ENCODE results near the gene PDE4D. TPM values are rescaled to one million over a fixed set of nuclear protein-coding genes. Genes with fewer than 3 reads are reported as not detected.

PDE4D gene
- total RNA-seq, 1 experiment from 2014 or later, result 3.6 TPM

GRCh38 chr5:58963821-58964220 is 929.7 kb downstream of the PDE4D start:
- no peaks in the 10 kb centered on the region for H3F3A ChIP-seq (ENCODE audit: low read length, unreplicated experiment)
- H3K36me3 ChIP-seq (ENCODE audit: low read depth, low read length), result no peaks in the 10 kb centered on the region
- no peak overlapping the region for H3K4me3 ChIP-seq (ENCODE audit: low read length)
- no peaks in the 10 kb centered on the region for H3K27me3 ChIP-seq (ENCODE audit: low read length)
- no peaks in the 10 kb centered on the region for H4K20me1 ChIP-seq (ENCODE audit: low read length)
- ChIA-PET CTCF (no interaction called here), POLR2A (ENCODE audit: unreplicated experiment) (no interaction called here)
- TF ChIP-seq, protein P1, sequence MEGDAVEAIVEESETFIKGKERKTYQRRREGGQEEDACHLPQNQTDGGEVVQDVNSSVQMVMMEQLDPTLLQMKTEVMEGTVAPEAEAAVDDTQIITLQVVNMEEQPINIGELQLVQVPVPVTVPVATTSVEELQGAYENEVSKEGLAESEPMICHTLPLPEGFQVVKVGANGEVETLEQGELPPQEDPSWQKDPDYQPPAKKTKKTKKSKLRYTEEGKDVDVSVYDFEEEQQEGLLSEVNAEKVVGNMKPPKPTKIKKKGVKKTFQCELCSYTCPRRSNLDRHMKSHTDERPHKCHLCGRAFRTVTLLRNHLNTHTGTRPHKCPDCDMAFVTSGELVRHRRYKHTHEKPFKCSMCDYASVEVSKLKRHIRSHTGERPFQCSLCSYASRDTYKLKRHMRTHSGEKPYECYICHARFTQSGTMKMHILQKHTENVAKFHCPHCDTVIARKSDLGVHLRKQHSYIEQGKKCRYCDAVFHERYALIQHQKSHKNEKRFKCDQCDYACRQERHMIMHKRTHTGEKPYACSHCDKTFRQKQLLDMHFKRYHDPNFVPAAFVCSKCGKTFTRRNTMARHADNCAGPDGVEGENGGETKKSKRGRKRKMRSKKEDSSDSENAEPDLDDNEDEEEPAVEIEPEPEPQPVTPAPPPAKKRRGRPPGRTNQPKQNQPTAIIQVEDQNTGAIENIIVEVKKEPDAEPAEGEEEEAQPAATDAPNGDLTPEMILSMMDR (conservative IDR thresholded peaks at IDR 0.05; ENCODE audit: low read depth, low read length), result no peak
- TF ChIP-seq EZH2 (IDR thresholded peaks at IDR 0.05; ENCODE audit: low read length, unreplicated experiment), result no peak
- no peak for TF ChIP-seq EZH2phosphoT487 (IDR thresholded peaks at IDR 0.05; ENCODE audit: borderline replicate concordance, low read length)
- no peak for ATAC-seq
- BruUV-seq (replicated peaks), result no TSS peak
- H3K4me2 ChIP-seq (ENCODE audit: low read length), result no peak overlapping the region
- DNase-seq, result no peak
- H3K9me3 ChIP-seq (ENCODE audit: low read length), result no peaks in the 10 kb centered on the region
- H3K4me1 ChIP-seq (ENCODE audit: insufficient read depth, low read length), result no peaks in the 10 kb centered on the region
- no peak overlapping the region for H3K9ac ChIP-seq (ENCODE audit: low read length)
- H3K27ac ChIP-seq (ENCODE audit: low read length), result no peak overlapping the region
- intact Hi-C loops (cut with micrococcal nuclease), result no loop called here
- H3K79me2 ChIP-seq (ENCODE audit: low read length), result no peaks in the 10 kb centered on the region
- no peak overlapping the region for H2AFZ ChIP-seq (ENCODE audit: low read length)
- H3K9me2 ChIP-seq (replicated peaks; ENCODE audit: low read length), result no peaks in the 10 kb centered on the region

DNA sequence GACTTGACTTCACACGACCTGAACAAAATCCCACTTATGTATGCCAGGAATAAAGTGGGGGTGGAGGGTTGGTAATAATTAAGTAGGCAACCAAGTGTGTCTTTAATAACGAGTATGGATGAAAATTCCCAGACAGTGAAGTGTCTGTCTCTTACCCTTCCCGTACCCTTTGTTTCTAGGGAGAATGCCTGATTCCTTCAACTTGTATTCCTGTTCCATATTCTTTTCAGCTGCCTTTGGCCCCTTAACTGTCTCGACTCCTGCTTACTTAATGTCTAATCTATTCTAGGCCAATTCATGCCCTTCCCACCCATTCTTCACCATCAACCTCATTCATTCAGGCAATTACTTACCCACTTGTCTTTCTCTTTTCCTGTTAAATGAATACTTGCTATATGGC is 930.2 kb downstream of the PDE4D start:
- ChIA-PET POLR2A (ENCODE audit: unreplicated experiment) (no interaction called here), CTCF (no interaction called here)
- intact Hi-C loops (cut with micrococcal nuclease), result no loop called here
- ATAC-seq, result no peak
- Histone ChIP-seq H2AFZ (ENCODE audit: low read length) (no peak overlapping the region), H3K9me2 (replicated peaks; ENCODE audit: low read length) (no peaks in the 10 kb centered on the region), H3K27me3 (ENCODE audit: low read length) (no peaks in the 10 kb centered on the region), H3F3A (ENCODE audit: low read length, unreplicated experiment) (no peaks in the 10 kb centered on the region), H3K79me2 (ENCODE audit: low read length) (no peaks in the 10 kb centered on the region), H3K4me1 (ENCODE audit: insufficient read depth, low read length) (no peaks in the 10 kb centered on the region), H3K4me3 (ENCODE audit: low read length) (no peak overlapping the region), H3K27ac (ENCODE audit: low read length) (no peak overlapping the region), H3K9ac (ENCODE audit: low read length) (no peak overlapping the region), H3K4me2 (ENCODE audit: low read length) (no peak overlapping the region), H3K36me3 (ENCODE audit: low read depth, low read length) (no peaks in the 10 kb centered on the region), H4K20me1 (ENCODE audit: low read length) (no peaks in the 10 kb centered on the region), H3K9me3 (ENCODE audit: low read length) (no peaks in the 10 kb centered on the region)
- no TSS peak for BruUV-seq (replicated peaks)
- DNase-seq, result no peak
- TF ChIP-seq EZH2phosphoT487 (IDR thresholded peaks at IDR 0.05; ENCODE audit: borderline replicate concordance, low read length), result no peak
- TF ChIP-seq, protein P1 (conservative IDR thresholded peaks at IDR 0.05; ENCODE audit: low read depth, low read length), result no peak
- no peak for TF ChIP-seq EZH2 (IDR thresholded peaks at IDR 0.05; ENCODE audit: low read length, unreplicated experiment)

DNA sequence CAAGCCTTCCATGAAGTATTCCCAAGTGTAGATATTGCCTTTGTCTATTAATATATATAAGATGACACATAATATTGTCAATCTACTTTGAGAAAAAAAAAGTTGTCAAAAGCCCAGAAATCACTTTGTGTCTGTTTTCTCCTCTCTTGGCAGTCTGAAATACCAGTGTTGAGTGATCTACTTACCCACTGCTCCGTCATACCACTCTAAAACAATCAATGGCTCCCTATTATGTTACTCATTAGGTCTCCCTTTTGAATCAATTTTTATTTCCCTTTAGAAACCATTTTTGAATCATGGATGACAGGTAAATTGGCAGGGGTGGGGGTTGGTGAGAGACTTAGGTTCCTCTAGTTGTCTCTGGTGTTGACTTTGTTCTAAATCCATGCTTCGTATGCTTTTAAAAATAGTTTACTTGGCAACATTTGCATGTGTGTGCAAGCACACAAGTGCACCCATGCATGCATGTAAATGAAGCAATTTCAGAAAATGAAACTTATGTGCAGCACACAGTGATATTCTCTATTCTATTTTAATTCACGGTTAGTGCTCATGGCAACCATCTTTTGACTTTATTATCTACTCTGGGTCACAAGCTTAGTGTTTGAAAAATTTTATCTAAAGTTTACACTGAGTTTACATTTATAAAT is 931.8 kb downstream of the PDE4D start:
- POLR2A ChIA-PET (ENCODE audit: unreplicated experiment), result no interaction called here
- no peak for DNase-seq
- no peak overlapping the region for H3K4me3 ChIP-seq (ENCODE audit: low read length)
- BruUV-seq (replicated peaks), result no TSS peak
- no peak overlapping the region for H3K9ac ChIP-seq (ENCODE audit: low read length)
- intact Hi-C loops (cut with micrococcal nuclease), result no loop called here
- no peaks in the 10 kb centered on the region for H3K9me2 ChIP-seq (replicated peaks; ENCODE audit: low read length)
- CTCF ChIA-PET, result no interaction called here
- TF ChIP-seq EZH2 (IDR thresholded peaks at IDR 0.05; ENCODE audit: low read length, unreplicated experiment), result no peak
- no peak for TF ChIP-seq EZH2phosphoT487 (IDR thresholded peaks at IDR 0.05; ENCODE audit: borderline replicate concordance, low read length)
- TF ChIP-seq, protein P1 (conservative IDR thresholded peaks at IDR 0.05; ENCODE audit: low read depth, low read length), result no peak
- H3K9me3 ChIP-seq (ENCODE audit: low read length), result no peaks in the 10 kb centered on the region
- no peak overlapping the region for H2AFZ ChIP-seq (ENCODE audit: low read length)
- H3K4me2 ChIP-seq (ENCODE audit: low read length), result no peak overlapping the region
- H3K27me3 ChIP-seq (ENCODE audit: low read length), result no peaks in the 10 kb centered on the region
- no peaks in the 10 kb centered on the region for H3K4me1 ChIP-seq (ENCODE audit: insufficient read depth, low read length)
- H3K27ac ChIP-seq (ENCODE audit: low read length), result no peak overlapping the region
- H3F3A ChIP-seq (ENCODE audit: low read length, unreplicated experiment), result no peaks in the 10 kb centered on the region
- no peak for ATAC-seq
- no peaks in the 10 kb centered on the region for H4K20me1 ChIP-seq (ENCODE audit: low read length)
- no peaks in the 10 kb centered on the region for H3K36me3 ChIP-seq (ENCODE audit: low read depth, low read length)
- no peaks in the 10 kb centered on the region for H3K79me2 ChIP-seq (ENCODE audit: low read length)
